Fibroblast of mammary gland (primary cell): ENCODE data around the gene DNAH12.

ENCODE experiments used
- DNase-seq: peaks from one replicate; pipeline ENCODE4 v3.0.0-alpha.2; 2010; ENCODE audit warnings: low read depth
- H3K4me3 ChIP-seq: 2 replicates; pipeline ENCODE4 v1.5.1; 2011; ENCODE audit warnings: low read depth, mild to moderate bottlenecking, low read length, moderate library complexity; ENCODE audit not compliant: control insufficient read depth
- TF ChIP-seq, protein P1 (sequence below): conservative IDR thresholded peaks from 2 replicates; pipeline ENCODE4 v1.5.1; 2011; ENCODE audit warnings: low read depth, low read length, inconsistent platforms; ENCODE audit not compliant: control insufficient read depth, insufficient read depth

DNAH12 gene

DNA sequence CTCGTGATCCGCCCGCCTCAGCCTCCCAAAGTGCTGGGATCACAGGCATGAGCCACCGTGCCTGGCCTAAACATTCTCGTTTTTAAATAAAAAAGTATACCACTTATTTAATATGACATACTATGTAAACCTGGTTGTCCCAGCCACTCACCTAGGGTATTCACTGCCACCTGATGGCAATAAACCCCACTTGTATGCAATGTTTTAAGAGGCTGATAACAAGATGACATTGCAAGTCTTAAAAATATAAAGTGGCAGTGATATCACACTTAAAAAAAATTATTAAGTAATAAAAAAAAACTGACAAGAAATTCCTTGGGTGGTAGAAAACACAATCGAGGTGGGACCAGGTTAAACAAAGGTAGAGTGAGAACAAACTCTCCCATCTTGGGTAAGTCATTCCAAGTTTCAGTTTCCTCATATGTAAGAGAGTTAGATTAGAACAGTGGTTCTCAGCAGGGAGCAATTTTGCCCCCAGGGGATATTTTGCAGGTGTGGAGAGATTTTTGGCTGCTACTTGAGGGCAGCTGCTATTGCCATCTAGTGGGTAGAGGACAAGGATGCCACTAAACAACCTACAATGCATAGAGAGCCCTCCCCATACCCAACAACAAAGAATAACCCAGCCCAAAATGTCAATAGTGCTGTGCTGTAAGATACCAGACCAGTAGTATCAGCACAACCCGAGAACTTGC, 38.5 kb upstream of the DNAH12 start:
- no peak for DNase-seq
- H3K4me3 ChIP-seq = no peak overlapping the region
- TF ChIP-seq, protein P1, sequence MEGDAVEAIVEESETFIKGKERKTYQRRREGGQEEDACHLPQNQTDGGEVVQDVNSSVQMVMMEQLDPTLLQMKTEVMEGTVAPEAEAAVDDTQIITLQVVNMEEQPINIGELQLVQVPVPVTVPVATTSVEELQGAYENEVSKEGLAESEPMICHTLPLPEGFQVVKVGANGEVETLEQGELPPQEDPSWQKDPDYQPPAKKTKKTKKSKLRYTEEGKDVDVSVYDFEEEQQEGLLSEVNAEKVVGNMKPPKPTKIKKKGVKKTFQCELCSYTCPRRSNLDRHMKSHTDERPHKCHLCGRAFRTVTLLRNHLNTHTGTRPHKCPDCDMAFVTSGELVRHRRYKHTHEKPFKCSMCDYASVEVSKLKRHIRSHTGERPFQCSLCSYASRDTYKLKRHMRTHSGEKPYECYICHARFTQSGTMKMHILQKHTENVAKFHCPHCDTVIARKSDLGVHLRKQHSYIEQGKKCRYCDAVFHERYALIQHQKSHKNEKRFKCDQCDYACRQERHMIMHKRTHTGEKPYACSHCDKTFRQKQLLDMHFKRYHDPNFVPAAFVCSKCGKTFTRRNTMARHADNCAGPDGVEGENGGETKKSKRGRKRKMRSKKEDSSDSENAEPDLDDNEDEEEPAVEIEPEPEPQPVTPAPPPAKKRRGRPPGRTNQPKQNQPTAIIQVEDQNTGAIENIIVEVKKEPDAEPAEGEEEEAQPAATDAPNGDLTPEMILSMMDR = peak; percentile 17

DNA sequence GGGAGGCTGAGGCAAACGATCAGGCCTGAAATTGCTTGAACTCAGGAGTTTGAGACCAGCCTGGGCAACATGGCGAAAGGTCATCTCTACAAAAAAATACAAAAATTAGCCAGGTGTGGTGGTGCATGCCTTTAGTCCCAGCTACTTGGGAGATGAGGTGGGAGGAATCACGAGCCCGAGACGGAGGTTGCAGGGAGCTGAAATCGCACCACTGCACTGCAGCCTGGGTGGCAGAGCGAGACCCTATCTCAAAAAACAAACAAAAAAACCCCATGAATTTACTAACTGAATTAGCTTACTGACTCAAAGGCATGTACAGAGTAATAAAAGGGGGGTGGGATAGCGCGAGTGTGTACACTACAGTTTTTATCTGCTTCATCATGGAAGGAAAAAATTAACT, 33.7 kb upstream of the DNAH12 start:
- TF ChIP-seq, protein P1 = no peak
- DNase-seq = no peak
- no peak overlapping the region for H3K4me3 ChIP-seq

DNA sequence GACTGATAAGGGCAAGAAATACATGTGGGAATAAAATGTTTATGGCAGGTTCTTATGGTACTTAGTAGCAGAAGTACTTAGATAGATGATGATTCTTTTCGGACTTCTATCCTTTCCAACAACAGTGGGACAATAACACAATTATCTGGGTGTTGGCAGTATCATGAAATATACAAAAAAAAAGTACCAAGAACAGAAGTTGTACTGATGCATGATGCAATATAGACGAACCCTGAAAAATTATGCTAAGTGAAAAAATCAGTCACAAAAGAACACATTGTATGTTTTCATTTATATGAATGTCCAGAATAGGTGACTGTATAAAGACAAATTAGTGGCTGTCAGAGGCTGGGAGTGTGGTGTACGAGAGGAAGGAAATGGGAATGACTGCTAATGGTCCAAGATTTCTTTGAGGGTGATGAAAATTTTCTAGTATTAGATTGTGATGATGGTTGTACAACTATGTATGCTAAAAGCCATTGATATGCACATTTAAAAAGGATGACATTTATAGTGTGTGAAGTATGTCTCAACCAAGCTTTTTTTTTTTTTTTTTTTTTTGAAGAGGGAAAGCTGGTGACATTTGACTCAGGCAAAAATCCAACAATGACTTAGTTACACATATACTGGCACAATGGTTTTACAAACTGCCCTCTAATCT, 32.0 kb upstream of the DNAH12 start:
- DNase-seq = no peak
- TF ChIP-seq, protein P1 = no peak
- no peak overlapping the region for H3K4me3 ChIP-seq

DNA sequence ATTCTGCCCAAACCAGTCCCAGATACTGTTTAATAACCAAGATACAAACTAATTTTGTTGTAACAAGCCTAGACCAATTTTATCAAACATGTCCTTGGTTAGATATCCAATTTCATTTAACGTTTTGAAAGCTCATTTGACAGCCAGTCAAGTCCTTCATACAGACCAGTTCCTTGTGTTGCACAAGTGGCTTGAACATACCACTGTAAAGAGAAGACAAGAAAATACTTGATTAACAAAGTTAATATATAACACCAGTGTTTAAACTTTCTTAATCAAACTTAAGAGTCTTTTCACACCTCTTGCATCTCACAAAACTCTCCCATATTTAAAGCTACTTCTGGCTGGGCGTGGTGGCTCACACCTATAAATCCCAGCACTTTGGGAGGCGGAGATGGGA, 28.0 kb upstream of the DNAH12 start:
- TF ChIP-seq, protein P1 = no peak
- no peak for DNase-seq

DNA sequence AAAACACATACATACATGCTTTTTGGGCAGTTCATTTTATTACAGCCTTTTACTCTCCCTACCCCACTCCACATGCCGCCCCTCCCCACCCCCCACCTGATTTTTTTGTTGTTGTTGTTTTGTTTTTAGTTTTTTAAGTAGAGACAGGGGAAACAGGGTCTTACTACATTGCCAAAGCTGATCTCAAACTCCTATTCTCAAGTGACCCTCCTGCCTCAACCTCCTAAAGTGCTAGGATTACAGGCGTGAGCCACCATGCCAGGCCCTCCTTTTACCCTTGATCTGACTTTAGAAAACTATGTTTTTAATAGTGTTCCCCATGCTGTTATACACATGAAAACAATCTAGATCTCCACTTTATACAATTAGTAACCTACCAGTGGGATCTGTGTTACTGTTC, 26.7 kb upstream of the DNAH12 start:
- H3K4me3 ChIP-seq = no peak overlapping the region
- TF ChIP-seq, protein P1 = no peak
- DNase-seq = no peak

More for the DNA sequence above, 28.0 kb upstream of the DNAH12 start:
- no peak overlapping the region for H3K4me3 ChIP-seq

DNA sequence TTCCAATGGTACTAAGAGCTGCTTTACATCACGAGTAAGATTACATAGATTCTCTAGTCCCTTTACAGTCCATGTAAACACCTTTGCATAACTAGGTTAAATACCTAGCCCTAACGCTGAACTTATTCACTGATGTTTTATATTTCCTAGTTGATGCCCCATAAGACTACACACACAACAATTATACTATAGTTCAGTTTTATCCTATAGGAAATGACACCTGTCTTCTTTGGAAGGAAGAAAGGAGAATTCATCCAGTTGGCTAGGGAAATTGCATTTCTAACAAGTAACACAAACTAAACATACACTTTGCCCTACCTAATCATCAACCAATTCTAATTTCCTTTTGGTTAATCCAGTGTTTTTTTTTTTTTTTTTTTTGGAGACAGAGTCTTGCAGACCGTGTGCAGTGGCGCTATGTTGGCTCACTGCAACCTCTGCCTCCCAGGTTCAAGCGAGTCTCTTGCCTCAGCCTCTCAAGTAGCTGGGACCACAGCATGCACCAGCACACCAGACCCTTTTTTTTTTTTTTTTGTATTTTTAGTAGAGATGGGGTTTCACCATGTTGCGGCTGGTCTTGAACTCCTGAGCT, 25.8 kb upstream of the DNAH12 start:
- DNase-seq = no peak
- no peak overlapping the region for H3K4me3 ChIP-seq
- TF ChIP-seq, protein P1 = no peak
